GM13977 (cell line): ENCODE measurements around the gene CLIC4.

Experiments
- DNase-seq: peaks from one replicate; pipeline ENCODE4 v3.0.0; 2012; ENCODE audit warnings: low spot score
- in situ Hi-C: fragments of 300-500 bp; cut with MboI; formaldehyde crosslinking; loops from one replicate; pipeline ENCODE4 v1.12.0; 2022; ENCODE audit warnings: low sequenced_read_pairs, low pct_unique_long_range_greater_than_20kb, mixed read lengths, inconsistent platforms; ENCODE audit not compliant: unreplicated experiment
- TF ChIP-seq, protein P1 (sequence below): IDR thresholded peaks from 2 replicates; pipeline ENCODE4 v1.5.1; 2012; ENCODE audit warnings: mild to moderate bottlenecking, control low read depth; ENCODE audit not compliant: insufficient read depth; ENCODE audit errors: extremely low read depth, missing control alignments

The CLIC4 gene

DNA sequence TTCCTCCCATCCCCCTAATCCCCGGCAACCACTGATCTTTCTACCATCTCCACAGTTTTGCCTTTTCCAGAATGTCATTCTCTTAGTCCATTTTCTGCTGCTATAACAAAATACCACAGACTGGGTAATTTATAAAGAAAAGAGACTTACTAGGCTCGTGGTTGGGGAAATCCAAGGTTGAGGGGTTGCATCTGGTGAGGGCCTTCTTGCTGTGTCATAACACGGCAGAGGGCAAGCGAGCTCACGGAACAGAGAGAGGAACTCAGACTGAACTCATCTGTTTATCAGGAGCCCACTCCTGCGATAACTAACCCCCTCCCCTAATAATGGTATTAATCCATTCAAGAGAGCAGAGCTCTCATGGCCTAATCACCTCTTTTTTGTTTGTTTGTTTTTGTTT is 132.8 kb downstream of the CLIC4 start:
- no peak for DNase-seq
- in situ Hi-C loops, result no loop called here

DNA sequence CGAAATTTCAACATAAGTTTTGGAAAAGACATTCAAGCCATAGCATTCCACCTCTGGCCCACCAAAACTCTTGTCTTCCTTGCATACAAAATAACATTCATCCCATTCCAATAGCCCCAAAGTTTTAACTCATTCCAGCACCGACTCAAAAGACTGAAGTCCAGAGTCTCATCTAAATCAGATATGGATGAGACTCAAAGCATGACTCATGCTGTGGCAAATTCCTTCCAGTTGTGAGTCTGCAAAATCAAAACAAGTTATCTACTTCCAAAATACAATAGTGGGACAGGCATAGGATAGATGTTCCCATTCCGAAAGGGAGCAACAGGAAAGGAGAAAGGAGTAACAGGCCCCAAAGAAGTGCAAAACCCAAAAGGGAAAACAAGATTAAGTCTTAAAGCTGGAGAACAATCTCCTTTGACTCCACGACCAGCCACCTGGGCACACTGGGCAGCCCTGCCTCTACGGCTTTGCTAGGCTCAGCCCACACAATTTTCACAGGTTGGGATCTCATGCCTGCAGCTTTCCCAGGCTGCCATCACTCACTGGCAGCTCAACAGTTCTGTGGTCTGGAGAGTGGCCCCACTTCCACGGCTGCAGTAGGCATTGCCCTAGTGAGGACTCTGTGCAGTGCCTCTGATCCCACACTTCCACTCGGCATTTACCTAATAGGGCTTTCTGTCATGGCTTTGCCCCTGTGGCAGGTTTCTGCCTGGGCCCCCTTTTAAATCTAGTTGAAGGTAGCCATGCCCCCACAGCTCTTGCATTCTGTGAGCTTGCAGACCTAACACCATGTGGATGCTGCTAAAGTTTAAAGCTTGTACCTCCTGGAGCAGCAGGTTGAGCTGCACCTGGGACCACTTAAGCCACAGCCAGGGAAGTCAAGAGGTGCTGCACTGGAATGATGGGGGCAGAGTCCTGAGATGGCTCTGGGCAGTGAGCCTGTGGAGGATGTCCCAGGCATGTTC is 133.8 kb downstream of the CLIC4 start:
- in situ Hi-C loops, result no loop called here
- TF ChIP-seq, protein P1, sequence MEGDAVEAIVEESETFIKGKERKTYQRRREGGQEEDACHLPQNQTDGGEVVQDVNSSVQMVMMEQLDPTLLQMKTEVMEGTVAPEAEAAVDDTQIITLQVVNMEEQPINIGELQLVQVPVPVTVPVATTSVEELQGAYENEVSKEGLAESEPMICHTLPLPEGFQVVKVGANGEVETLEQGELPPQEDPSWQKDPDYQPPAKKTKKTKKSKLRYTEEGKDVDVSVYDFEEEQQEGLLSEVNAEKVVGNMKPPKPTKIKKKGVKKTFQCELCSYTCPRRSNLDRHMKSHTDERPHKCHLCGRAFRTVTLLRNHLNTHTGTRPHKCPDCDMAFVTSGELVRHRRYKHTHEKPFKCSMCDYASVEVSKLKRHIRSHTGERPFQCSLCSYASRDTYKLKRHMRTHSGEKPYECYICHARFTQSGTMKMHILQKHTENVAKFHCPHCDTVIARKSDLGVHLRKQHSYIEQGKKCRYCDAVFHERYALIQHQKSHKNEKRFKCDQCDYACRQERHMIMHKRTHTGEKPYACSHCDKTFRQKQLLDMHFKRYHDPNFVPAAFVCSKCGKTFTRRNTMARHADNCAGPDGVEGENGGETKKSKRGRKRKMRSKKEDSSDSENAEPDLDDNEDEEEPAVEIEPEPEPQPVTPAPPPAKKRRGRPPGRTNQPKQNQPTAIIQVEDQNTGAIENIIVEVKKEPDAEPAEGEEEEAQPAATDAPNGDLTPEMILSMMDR, result no peak
- no peak for DNase-seq

More for the DNA sequence above, 132.8 kb downstream of the CLIC4 start:
- TF ChIP-seq, protein P1, result no peak

DNA sequence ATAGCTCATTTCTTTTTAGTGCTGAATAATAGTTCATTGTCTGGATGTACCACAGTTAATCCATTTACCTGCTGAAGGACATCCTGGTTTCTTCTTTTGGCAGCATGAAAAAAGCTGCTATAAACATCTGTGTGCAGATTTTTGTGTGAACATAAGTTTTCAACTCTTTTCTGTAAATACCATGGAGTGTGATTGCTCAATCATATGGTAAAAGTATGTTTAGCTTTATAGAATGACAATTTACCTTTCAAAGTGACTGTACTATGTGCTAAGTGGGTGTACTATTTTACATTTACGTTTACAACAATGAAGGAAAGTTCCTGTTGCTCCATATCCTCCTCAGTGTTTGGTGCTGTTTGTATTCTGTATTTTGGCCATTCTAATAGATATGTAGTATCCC is 135.8 kb downstream of the CLIC4 start:
- in situ Hi-C loops, result no loop called here
- TF ChIP-seq, protein P1, result no peak
- no peak for DNase-seq

DNA sequence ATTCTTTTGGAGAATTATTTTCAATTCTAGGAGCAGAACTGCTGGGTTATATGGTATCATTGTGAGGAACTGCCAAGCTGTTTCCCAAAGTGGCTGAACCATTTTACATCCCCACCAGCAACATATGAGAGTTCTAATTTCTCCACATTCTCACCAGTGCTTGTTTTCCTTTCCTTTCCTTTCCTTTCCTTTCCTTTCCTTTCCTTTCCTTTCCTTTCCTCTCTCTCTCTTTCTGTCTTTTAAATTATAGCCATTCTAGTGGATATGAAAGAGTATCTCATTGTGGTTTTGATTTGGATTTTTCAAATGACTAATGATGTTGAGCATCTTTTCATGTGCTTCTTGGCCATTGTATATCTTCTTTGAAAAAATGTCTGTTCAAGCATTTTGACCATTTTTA is 139.5 kb downstream of the CLIC4 start:
- in situ Hi-C loops, result no loop called here
- TF ChIP-seq, protein P1, result no peak
- no peak for DNase-seq

DNA sequence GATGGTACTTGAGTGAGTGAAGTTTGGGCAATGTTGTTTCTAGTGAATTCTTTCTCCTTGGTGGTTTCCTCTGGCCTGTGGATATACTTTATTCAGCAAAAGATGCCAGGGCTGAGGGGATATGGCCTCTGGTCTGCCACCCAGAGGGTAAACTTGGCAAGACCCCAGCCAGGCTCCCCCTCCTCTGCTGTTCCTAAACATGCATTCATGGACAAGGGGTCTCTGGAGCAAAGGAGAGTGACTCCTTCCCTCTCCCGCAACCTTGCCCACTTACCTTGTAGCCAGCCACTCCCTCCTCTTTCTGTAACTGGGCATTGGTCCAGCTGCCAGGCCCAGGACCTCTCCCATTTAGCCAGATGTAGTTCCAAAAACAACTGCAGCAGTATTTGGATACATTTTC is 141.0 kb downstream of the CLIC4 start:
- TF ChIP-seq, protein P1, result no peak
- no peak for DNase-seq
- in situ Hi-C loops, result no loop called here

DNA sequence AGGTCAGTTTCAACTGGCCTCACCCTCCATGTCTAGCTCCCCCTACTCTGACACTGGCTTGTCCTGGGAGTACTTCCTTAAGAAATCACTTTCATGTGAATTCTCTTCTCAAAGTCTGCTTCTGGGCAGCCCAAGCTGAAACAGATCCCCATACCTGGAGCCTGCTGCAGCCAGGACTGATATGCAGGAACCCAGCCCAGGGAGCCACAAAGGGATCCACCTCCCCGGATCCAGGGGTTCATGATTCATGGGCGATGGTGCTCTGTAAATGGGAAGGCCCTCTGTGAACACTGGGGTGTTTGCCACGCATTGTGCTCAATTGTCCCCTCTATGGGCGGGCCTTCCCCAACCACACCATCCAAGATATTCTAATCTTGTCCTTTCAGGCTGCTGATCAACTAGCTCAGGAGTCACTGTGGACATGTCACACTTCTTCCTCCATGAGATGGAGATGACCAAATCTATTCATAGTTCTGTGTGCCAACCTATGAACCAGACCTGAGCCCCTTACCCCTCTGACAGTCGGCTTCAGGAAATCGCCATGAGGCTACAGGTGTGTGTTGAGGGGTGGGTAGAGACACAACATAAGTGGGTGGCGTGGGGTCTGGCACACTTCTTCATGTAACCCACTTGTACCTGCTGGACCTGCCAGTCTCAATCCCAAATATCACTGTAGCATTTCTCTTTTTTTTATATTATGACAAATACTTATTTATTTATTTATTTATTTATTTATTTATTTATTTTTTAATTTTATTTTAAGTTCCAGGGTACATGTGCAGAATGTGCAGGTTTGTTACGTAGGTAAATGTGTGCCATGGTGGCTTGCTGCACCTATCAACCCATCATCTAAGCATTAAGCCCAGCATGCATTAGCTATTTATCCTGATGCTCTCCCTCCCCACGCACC is 143.1 kb downstream of the CLIC4 start:
- in situ Hi-C loops, result no loop called here
- no peak for DNase-seq
- TF ChIP-seq, protein P1, result no peak
